DMS153 (cell line): ENCODE measurements around the gene DENND6B.

ENCODE experiments used
- DNase-seq: peaks from one replicate; lab custom pipeline; 2025; lab: John Stamatoyannopoulos, UW

DENND6B gene

GRCh38 chr22:50316114-50317065, 10.4 kb downstream of the DENND6B start:
- no peak for DNase-seq

- DNase-seq: no peak
Observed at GRCh38 chr22:50315289-50316113, 11.3 kb downstream of the DENND6B start.

GRCh38 chr22:50314455-50315288, 12.1 kb downstream of the DENND6B start:
- DNase-seq: no peak

- DNase-seq: no peak
Observed at GRCh38 chr22:50314081-50314454, 12.7 kb downstream of the DENND6B start.

GRCh38 chr22:50313600-50313999, 13.2 kb downstream of the DENND6B start:
- no peak for DNase-seq

- no peak for DNase-seq
Observed at GRCh38 chr22:50313021-50313420, 13.8 kb downstream of the DENND6B start.

- no peak for DNase-seq
Observed at GRCh38 chr22:50312371-50312770, 14.4 kb downstream of the DENND6B start.

GRCh38 chr22:50311606-50312351, 15.0 kb downstream of the DENND6B start:
- no peak for DNase-seq

- no peak for DNase-seq
Observed at GRCh38 chr22:50310949-50311444, 15.8 kb downstream of the DENND6B start.

- DNase-seq: no peak
Observed at GRCh38 chr22:50310031-50310722, 16.6 kb downstream of the DENND6B start.

- DNase-seq: no peak
Observed at GRCh38 chr22:50309601-50309991, 17.2 kb downstream of the DENND6B start.

- no peak for DNase-seq
Observed at GRCh38 chr22:50308986-50309600, 17.7 kb downstream of the DENND6B start.

- DNase-seq: no peak
Observed at GRCh38 chr22:50308597-50308935, 18.2 kb downstream of the DENND6B start.

GRCh38 chr22:50307890-50308596, 18.8 kb downstream of the DENND6B start:
- no peak for DNase-seq

GRCh38 chr22:50306753-50307749, 19.8 kb downstream of the DENND6B start, which contains the start of gene PLXNB2:
Gene PLXNB2 (minus strand): TSS chr22:50307646. CDS start chr22:50290584, 17,062 bp downstream.
- peak; percentile 72 for DNase-seq

- DNase-seq: peak; percentile 88
Observed at GRCh38 chr22:50305923-50306566, 20.8 kb downstream of the DENND6B start.

GRCh38 chr22:50305393-50305922, 21.4 kb downstream of the DENND6B start:
- no peak for DNase-seq
